Mucosa of gallbladder (tissue), 1 donor: Measurements from ENCODE around the gene MTRF1. TPM values are rescaled to one million over a fixed set of nuclear protein-coding genes. Genes with fewer than 3 reads are reported as not detected.

Source experiments
- total RNA-seq: library from RNA; stranded (reverse); gene quantifications from one replicate; pipeline ENCODE4 v1.2.1, GENCODE V29; 2021
- donor health status: DM: no; HTN: no; CAD: no.

MTRF1 gene
- total RNA-seq, 1 donor from 2014 or later = 22.3 TPM

Other genes starting within 250 kb of the MTRF1 start
- 121 TPM for gene ELF1, start 244.3 kb downstream of the MTRF1 start, total RNA-seq
- 9.5 TPM for gene WBP4, start 202.1 kb downstream of the MTRF1 start, total RNA-seq
- 6.8 TPM for gene KBTBD6, start 130.8 kb downstream of the MTRF1 start, total RNA-seq
- gene KBTBD7, start 69.0 kb downstream of the MTRF1 start, total RNA-seq = 11.3 TPM
- gene NAA16, start 47.7 kb upstream of the MTRF1 start, total RNA-seq = 22.2 TPM
- gene RGCC, start 194.0 kb upstream of the MTRF1 start, total RNA-seq = 38.8 TPM